DOHH2 (cell line): ENCODE measurements around the gene STK32C.

Experiments used
- H3F3A ChIP-seq: fragments of 200-600 bp; sonication (generic), shearing (Covaris generic); 2 replicates; pipeline ENCODE4 v1.6.0; 2016; ENCODE audit warnings: antibody characterized with exemption, mild to moderate bottlenecking; ENCODE audit not compliant: control insufficient read depth, insufficient read depth
- H3K27ac ChIP-seq: fragments of 200-600 bp; sonication (generic); 2 replicates; pipeline ENCODE4 v1.5.1; 2014; ENCODE audit warnings: low read depth, mild to moderate bottlenecking, low read length, moderate library complexity
- H3K27me3 ChIP-seq: fragments of 200-600 bp; sonication (generic); 2 replicates; pipeline ENCODE4 v1.6.1; 2014; ENCODE audit warnings: mild to moderate bottlenecking, low read length, mixed read lengths; ENCODE audit not compliant: control insufficient read depth
- H3K36me3 ChIP-seq: fragments of 200-600 bp; sonication (generic); 2 replicates; pipeline ENCODE4 v1.6.1; 2014; ENCODE audit warnings: mild to moderate bottlenecking, low read length, moderate library complexity, mixed read lengths; ENCODE audit not compliant: control insufficient read depth
- H3K4me1 ChIP-seq: fragments of 200-600 bp; sonication (generic); 2 replicates; pipeline ENCODE4 v1.6.1; 2014; ENCODE audit warnings: mild to moderate bottlenecking, low read length, mixed read lengths; ENCODE audit not compliant: control insufficient read depth
- H3K4me2 ChIP-seq: fragments of 200-600 bp; sonication (generic); 2 replicates; pipeline ENCODE4 v1.6.0; 2014; ENCODE audit warnings: mild to moderate bottlenecking, low read length, moderate library complexity
- H3K4me3 ChIP-seq: fragments of 200-600 bp; sonication (generic); 2 replicates; pipeline ENCODE4 v1.5.1; 2014; ENCODE audit warnings: mild to moderate bottlenecking, low read length, mixed read lengths
- H3K79me2 ChIP-seq: fragments of 200-600 bp; sonication (generic); 2 replicates; pipeline ENCODE4 v1.6.1; 2014; ENCODE audit warnings: mild to moderate bottlenecking, low read length, mixed read lengths; ENCODE audit not compliant: control insufficient read depth
- H3K9me2 ChIP-seq: fragments of 200-600 bp; sonication (generic); replicated peaks from 2 replicates; pipeline ENCODE4 v1.6.1; 2014; ENCODE audit warnings: mild to moderate bottlenecking, low read length, mixed read lengths; ENCODE audit not compliant: control insufficient read depth
- H3K9me3 ChIP-seq: fragments of 200-600 bp; sonication (generic); 2 replicates; pipeline ENCODE4 v1.6.1; 2014; ENCODE audit warnings: antibody characterized with exemption, low read length, mixed read lengths; ENCODE audit not compliant: control insufficient read depth, insufficient read depth
- H4K20me1 ChIP-seq: fragments of 200-600 bp; sonication (generic); 2 replicates; pipeline ENCODE4 v1.6.0; 2014; ENCODE audit warnings: low read depth, mild to moderate bottlenecking, antibody characterized with exemption, low read length, moderate library complexity; ENCODE audit not compliant: control insufficient read depth, insufficient read depth
- EZH2phosphoT487 ChIP-seq: fragments of 200-600 bp; sonication (generic); IDR thresholded peaks from 2 replicates; pipeline ENCODE4 v1.6.1; 2017; ENCODE audit warnings: borderline replicate concordance, mild to moderate bottlenecking, antibody characterized with exemption, low read length, moderate library complexity, mixed read lengths
- TF ChIP-seq, protein P1 (sequence below): fragments of 200-600 bp; sonication (generic); IDR thresholded peaks from one replicate; pipeline ENCODE4 v1.5.1; 2014; ENCODE audit warnings: antibody characterized with exemption, mild to moderate bottlenecking, low read depth, low read length; ENCODE audit not compliant: poor library complexity, severe bottlenecking

Gene STK32C

DNA sequence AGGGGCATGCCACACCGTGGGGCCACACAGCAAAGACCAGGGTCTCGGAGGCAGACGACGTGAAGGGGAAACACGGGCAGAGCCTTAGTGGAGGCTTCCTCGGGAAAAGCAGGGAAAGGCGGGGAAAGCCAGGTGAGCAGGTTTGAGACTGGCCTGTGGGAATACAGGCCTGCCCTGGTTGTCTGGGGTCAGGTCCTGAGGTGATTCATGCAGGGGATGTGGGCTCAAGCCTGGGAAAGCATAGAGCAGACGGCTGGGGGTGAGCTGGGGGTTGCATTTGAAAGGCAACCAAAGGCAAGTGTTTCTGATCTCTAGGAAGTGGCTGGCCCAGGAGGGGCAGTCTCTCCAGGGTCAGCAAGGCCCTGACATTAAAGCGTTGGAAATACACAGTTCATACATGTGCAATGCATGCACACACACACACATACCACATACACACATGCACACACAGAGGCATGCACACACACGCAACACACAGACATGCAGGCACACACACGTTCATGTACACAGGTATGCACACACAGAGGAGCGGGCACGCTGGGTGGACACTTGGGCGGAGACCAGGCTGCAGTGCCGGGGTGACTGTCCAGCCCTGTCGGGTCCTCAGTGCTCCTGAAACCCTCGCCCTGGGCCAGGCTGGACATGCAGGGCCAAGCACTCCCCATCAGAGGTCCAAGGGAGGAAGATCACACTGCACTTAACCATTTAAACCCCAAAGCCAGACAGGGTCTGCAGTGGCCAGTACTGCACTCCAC is 69.2 kb downstream of the STK32C start:
- H3K27me3 ChIP-seq: no peaks in the 10 kb centered on the region
- H3K4me1 ChIP-seq: no peaks in the 10 kb centered on the region
- no peaks in the 10 kb centered on the region for H3K36me3 ChIP-seq
- H3K9me2 ChIP-seq: no peaks in the 10 kb centered on the region
- no peaks in the 10 kb centered on the region for H3F3A ChIP-seq
- H3K4me2 ChIP-seq: no peak overlapping the region
- H3K4me3 ChIP-seq: no peak overlapping the region
- no peaks in the 10 kb centered on the region for H4K20me1 ChIP-seq
- no peaks in the 10 kb centered on the region for H3K79me2 ChIP-seq
- H3K27ac ChIP-seq: no peak overlapping the region
- no peak for TF ChIP-seq EZH2phosphoT487
- TF ChIP-seq, protein P1, sequence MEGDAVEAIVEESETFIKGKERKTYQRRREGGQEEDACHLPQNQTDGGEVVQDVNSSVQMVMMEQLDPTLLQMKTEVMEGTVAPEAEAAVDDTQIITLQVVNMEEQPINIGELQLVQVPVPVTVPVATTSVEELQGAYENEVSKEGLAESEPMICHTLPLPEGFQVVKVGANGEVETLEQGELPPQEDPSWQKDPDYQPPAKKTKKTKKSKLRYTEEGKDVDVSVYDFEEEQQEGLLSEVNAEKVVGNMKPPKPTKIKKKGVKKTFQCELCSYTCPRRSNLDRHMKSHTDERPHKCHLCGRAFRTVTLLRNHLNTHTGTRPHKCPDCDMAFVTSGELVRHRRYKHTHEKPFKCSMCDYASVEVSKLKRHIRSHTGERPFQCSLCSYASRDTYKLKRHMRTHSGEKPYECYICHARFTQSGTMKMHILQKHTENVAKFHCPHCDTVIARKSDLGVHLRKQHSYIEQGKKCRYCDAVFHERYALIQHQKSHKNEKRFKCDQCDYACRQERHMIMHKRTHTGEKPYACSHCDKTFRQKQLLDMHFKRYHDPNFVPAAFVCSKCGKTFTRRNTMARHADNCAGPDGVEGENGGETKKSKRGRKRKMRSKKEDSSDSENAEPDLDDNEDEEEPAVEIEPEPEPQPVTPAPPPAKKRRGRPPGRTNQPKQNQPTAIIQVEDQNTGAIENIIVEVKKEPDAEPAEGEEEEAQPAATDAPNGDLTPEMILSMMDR: no peak
- H3K9me3 ChIP-seq: no peaks in the 10 kb centered on the region

DNA sequence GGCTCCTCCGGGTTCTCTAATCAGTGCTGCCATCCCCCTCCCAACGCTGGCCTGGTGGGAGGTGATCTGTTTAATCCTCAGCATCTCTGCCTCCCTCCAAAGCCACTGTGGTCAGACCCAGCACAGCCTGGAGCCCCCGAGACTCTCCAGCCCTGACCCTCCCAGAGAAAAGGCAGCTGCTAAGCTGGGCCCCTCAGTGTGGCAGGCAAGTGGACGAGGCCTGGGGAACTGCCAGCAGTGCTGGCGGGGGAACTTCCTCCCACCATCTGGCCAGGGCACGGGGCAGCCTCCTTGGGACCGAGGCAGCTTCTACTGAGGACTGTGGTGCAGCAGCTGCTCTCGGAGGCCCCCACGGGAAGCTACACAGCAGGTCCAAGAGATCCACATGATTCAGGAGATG is 69.9 kb downstream of the STK32C start:
- TF ChIP-seq EZH2phosphoT487: no peak
- TF ChIP-seq, protein P1: no peak
- no peaks in the 10 kb centered on the region for H3F3A ChIP-seq

DNA sequence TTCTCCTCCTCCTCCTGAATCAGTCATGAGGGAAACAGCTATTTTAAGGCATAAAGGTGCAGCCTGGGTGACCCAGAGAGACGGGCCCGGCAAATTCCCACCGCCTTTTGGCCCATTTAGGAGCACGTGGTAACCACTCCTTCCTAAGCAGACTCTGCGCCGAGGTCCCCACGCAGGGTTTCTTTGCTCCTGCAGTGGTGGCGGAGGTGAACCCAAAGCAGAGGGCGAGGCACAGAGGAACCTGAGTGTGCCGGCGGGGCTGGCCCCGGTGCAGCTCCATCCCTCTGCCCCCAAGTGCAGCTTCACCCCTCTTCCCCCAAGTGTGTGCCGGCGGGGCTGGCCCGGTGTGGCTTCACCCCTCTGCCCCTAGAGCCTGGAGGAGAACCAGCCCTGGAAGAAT is 70.4 kb downstream of the STK32C start:
- H3K4me2 ChIP-seq: no peak overlapping the region
- H3K79me2 ChIP-seq: no peaks in the 10 kb centered on the region
- no peaks in the 10 kb centered on the region for H3F3A ChIP-seq
- no peaks in the 10 kb centered on the region for H4K20me1 ChIP-seq
- no peaks in the 10 kb centered on the region for H3K9me3 ChIP-seq
- H3K4me1 ChIP-seq: peaks cover 4% of the 10 kb centered on the region
- TF ChIP-seq, protein P1: no peak
- TF ChIP-seq EZH2phosphoT487: no peak
- no peaks in the 10 kb centered on the region for H3K36me3 ChIP-seq
- no peak overlapping the region for H3K4me3 ChIP-seq
- no peaks in the 10 kb centered on the region for H3K27me3 ChIP-seq
- H3K9me2 ChIP-seq: no peaks in the 10 kb centered on the region
- no peak overlapping the region for H3K27ac ChIP-seq

More for the DNA sequence above, 69.9 kb downstream of the STK32C start:
- Histone ChIP-seq H3K9me3 (no peaks in the 10 kb centered on the region), H3K4me2 (no peak overlapping the region), H3K4me1 (no peaks in the 10 kb centered on the region), H3K4me3 (no peak overlapping the region), H3K27me3 (no peaks in the 10 kb centered on the region), H4K20me1 (no peaks in the 10 kb centered on the region), H3K36me3 (no peaks in the 10 kb centered on the region), H3K9me2 (no peaks in the 10 kb centered on the region), H3K27ac (no peak overlapping the region), H3K79me2 (no peaks in the 10 kb centered on the region)
